Heart right ventricle (tissue), 16 donors: Measurements from ENCODE around the gene AATF. TPM values are rescaled to one million over a fixed set of nuclear protein-coding genes. Genes with fewer than 3 reads are reported as not detected.

Experiments used
- ATAC-seq, 8 donors: fragments of 200-7000 bp; cut with Tn5 transposase; one replicate each; pipeline ENCODE4 v1.9.1; 2020; ENCODE audit warnings: mild to moderate bottlenecking in 8 of 8, moderate library complexity in 8 of 8, moderate number of reproducible peaks in 1 of 8
- DNase-seq, 2 donors: peaks; one replicate each; pipeline ENCODE4 v3.0.0-alpha.2; 2020
- H3K27ac ChIP-seq, 10 donors: fragments of 200-600 bp; sonication (generic) in 2 of 10; one replicate each; pipeline versions ENCODE4 v1.5.0 to v1.8.0; 2020 to 2022; ENCODE audit warnings: mild to moderate bottlenecking in 3 of 10
- H3K27me3 ChIP-seq, 7 donors: fragments of 200-600 bp; one replicate each; pipeline ENCODE4 v1.8.0; 2021 to 2022; ENCODE audit warnings: mild to moderate bottlenecking in 2 of 7
- H3K36me3 ChIP-seq, 9 donors: fragments of 200-600 bp; sonication (generic) in 1 of 9; one replicate each; pipeline versions ENCODE4 v1.5.0 to v1.8.0; 2020 to 2022; ENCODE audit warnings: mild to moderate bottlenecking in 2 of 9
- H3K4me1 ChIP-seq, 9 donors: fragments of 200-600 bp; sonication (generic) in 1 of 9; one replicate each; pipeline versions ENCODE4 v1.5.0 to v1.8.0; 2020 to 2022; ENCODE audit warnings: mild to moderate bottlenecking in 4 of 9
- H3K4me3 ChIP-seq, 10 donors: fragments of 200-600 bp; sonication (generic) in 2 of 10; one replicate each; pipeline versions ENCODE4 v1.5.0 to v1.8.0; 2020 to 2022; ENCODE audit warnings: mild to moderate bottlenecking in 7 of 10, moderate library complexity in 2 of 10
- H3K9me3 ChIP-seq, 11 donors: fragments of 200-600 bp in 10 of 11; sonication (generic) in 2 of 11; one replicate each; pipeline versions ENCODE4 v1.5.0 to v1.8.0; 2013 to 2022; ENCODE audit warnings: mild to moderate bottlenecking in 2 of 11, control low read depth in 1 of 11, moderate library complexity in 1 of 11
- CTCF ChIP-seq, 9 donors: fragments of 200-600 bp; sonication (generic) in 2 of 9; IDR thresholded peaks; one replicate each; pipeline versions ENCODE4 v1.5.0 to v1.8.0; 2021 to 2022; ENCODE audit warnings: antibody characterized with exemption in 9 of 9, mild to moderate bottlenecking in 5 of 9, moderate library complexity in 1 of 9
- WGBS, 2 donors: extraction: QIAGEN DNeasy Blood & Tissue Kit; methylation state at CpG; one replicate each; pipeline ENCODE4 v1.1.7; 2013; ENCODE audit warnings: inconsistent platforms in 1 of 2; 5-methylcytosine and 5-hydroxymethylcytosine counted together
- intact Hi-C, 10 donors: fragments of 100-400 bp; cut with DNase I; formaldehyde crosslinking; loops; one replicate each; pipeline versions ENCODE4 v1.11.1 to v1.14.2; 2022
- polyA plus RNA-seq, 2 donors: library from polyadenylated mRNA; stranded (reverse); fragments of 200-250 nt; gene quantifications; one replicate each; pipeline ENCODE4 v1.2.3, GENCODE V29; 2013
- total RNA-seq, 10 donors: library from RNA; stranded (reverse); fragmentation: NEBNext Ultra II Directional in 3 of 10; extraction: Animal tissue kit (Norgen Biotek cat#: 25700) in 3 of 10; gene quantifications; one replicate each; pipeline versions ENCODE4 v1.2.1 to v1.2.4, GENCODE V29; 2021 to 2023
- donor health status: Arrhythmogenic right ventricular cardiomyopathy.
- donor health status: ischemic (EF 13 %, LVEDD 7.1; RV severe dilation, severe dysfunction).
- donor health status: healthy with polysubstance abuse.
- donor health status: DM: no; HTN: yes; CAD: no.
- donor health status: DM: no; HTN: no; CAD: no.
- donor health status: ischemic (EF 25% LVEDD 6.9; RV normal size, moderate dysfunction).
- donor health status: ischemic (EF 25% LVEDD 5.7; RV mildly dilated, moderate dysfunction).
- donor health status: healthy.
- donor health status: DM: yes; HTN: yes; CAD: no.
- donor health status: Ischemic cardiomyopathy.
- donor health status: ischemic (EF 35%, LVEDD 5.7; RV mildly dilated, moderate dysfunction).
- donor health status: nonischemic (EF 11% LVEDD 7.7; RV severe dilation, severe dysfunction).
- donor health status: DM: yes; HTN: yes; CAD: no.
- donor health status: PGD.
- donor health status: ischemic (EF 29% LVEDD 5.4; RV normal size, mild dysfunction).
- donor health status: nonischemic (EF 23%, LVEDD 6.1; RV moderate dilation, normal function).

The AATF gene
- total and polyA plus RNA-seq, 12 donors: 19.9 to 35.5 (median 26.0) TPM

- no peak overlapping the region for H3K27ac ChIP-seq
- DNase-seq (no peak), ATAC-seq (no peak)
- no peaks in the 10 kb centered on the region for H3K36me3 ChIP-seq
- intact Hi-C loops: no loop called here
- no peaks in the 10 kb centered on the region for H3K9me3 ChIP-seq
- no peak for TF ChIP-seq CTCF (IDR thresholded peaks at IDR 0.05)
- H3K27me3 ChIP-seq: peaks cover 92 to 100% (median 100%) of the 10 kb centered on the region in 7 donors
- H3K4me1 ChIP-seq: peaks cover 29 to 66% (median 50%) of the 10 kb centered on the region in 9 donors
- H3K4me3 ChIP-seq: no peak overlapping the region
- 5 to 8% methylated on average over 52 of the region's 52 CpGs for WGBS, 2 donors
Observed at GRCh38 chr17:36940313-36941264, 8.2 kb upstream of the AATF start.

GRCh38 chr17:36941265-36942010 is 7.3 kb upstream of the AATF start:
- no peak overlapping the region for H3K27ac ChIP-seq
- intact Hi-C loops: no loop called here
- TF ChIP-seq CTCF (IDR thresholded peaks at IDR 0.05): no peak
- no peaks in the 10 kb centered on the region for H3K36me3 ChIP-seq
- H3K4me1 ChIP-seq: peaks cover 22 to 61% (median 42%) of the 10 kb centered on the region in 9 donors
- H3K9me3 ChIP-seq: no peaks in the 10 kb centered on the region
- peaks cover 83 to 100% (median 100%) of the 10 kb centered on the region in 7 donors for H3K27me3 ChIP-seq
- H3K4me3 ChIP-seq: peak overlapping the region in 2 of 10 donors; percentile 12 to 42
- no peak for ATAC-seq
- no peak for DNase-seq
- WGBS, 2 donors: 17 to 20% methylated on average over 17 of the region's 17 CpGs

- Histone ChIP-seq H3K27ac (no peak overlapping the region), H3K27me3 (peaks cover 80 to 100% (median 100%) of the 10 kb centered on the region in 7 donors), H3K4me3 (peak overlapping the region in 9 of 10 donors; percentile 9 to 42 (median 28)), H3K36me3 (no peaks in the 10 kb centered on the region), H3K9me3 (no peaks in the 10 kb centered on the region), H3K4me1 (peaks cover 15 to 54% (median 35%) of the 10 kb centered on the region in 9 donors)
- TF ChIP-seq CTCF (IDR thresholded peaks at IDR 0.05): no peak
- 2 to 4% methylated on average over 48 to 57 of the region's 57 CpGs for WGBS, 2 donors
- intact Hi-C loops: no loop called here
- DNase-seq (no peak), ATAC-seq (peak in 3 of 8 donors; percentile 12 to 44 (median 44))
Observed at GRCh38 chr17:36942019-36942599, 6.6 kb upstream of the AATF start.

- ATAC-seq (no peak), DNase-seq (no peak)
- Histone ChIP-seq H3K36me3 (no peaks in the 10 kb centered on the region), H3K4me1 (peaks cover 12 to 49% (median 30%) of the 10 kb centered on the region in 9 donors), H3K27me3 (peaks cover 74 to 100% (median 100%) of the 10 kb centered on the region in 7 donors), H3K9me3 (no peaks in the 10 kb centered on the region), H3K27ac (no peak overlapping the region), H3K4me3 (peak overlapping the region in 9 of 10 donors; percentile 9 to 42 (median 28))
- no peak for TF ChIP-seq CTCF (IDR thresholded peaks at IDR 0.05)
- intact Hi-C loops: no loop called here
- WGBS, 2 donors: 2 to 5% methylated on average over 51 to 59 of the region's 59 CpGs
Observed at GRCh38 chr17:36942631-36943125, 6.1 kb upstream of the AATF start.
